GM12878 (cell line): ENCODE data around the gene LDLRAD4. TPM values are rescaled to one million over a fixed set of nuclear protein-coding genes. Genes with fewer than 3 reads are reported as not detected.

ENCODE experiments used
- BACH1 ChIP-seq: fragments of 450-650 bp; IDR thresholded peaks from 2 replicates; pipeline ENCODE4 v1.6.1; 2017; ENCODE audit warnings: mild to moderate bottlenecking, borderline replicate concordance
- HDGF ChIP-seq: fragments of 450-650 bp; IDR thresholded peaks from 2 replicates; pipeline ENCODE4 v1.6.1; 2016; ENCODE audit warnings: antibody characterized with exemption
- IRF5 ChIP-seq: fragments of 450-650 bp; IDR thresholded peaks from 2 replicates; pipeline ENCODE4 v1.6.1; 2017; ENCODE audit warnings: borderline replicate concordance
- JUND ChIP-seq: IDR thresholded peaks from 2 replicates; pipeline ENCODE4 v1.6.1; 2012; ENCODE audit warnings: low read depth, mild to moderate bottlenecking, low read length, improper control_type of control experiment, moderate library complexity
- KAT2A ChIP-seq: conservative IDR thresholded peaks from 2 replicates; pipeline ENCODE4 v1.6.1; 2011; ENCODE audit warnings: low read depth, low read length; ENCODE audit not compliant: control insufficient read depth
- MLLT1 ChIP-seq: fragments of 450-650 bp; IDR thresholded peaks from 2 replicates; pipeline ENCODE4 v1.6.1; 2016; ENCODE audit warnings: mild to moderate bottlenecking
- NRF1 ChIP-seq: conservative IDR thresholded peaks from 2 replicates; pipeline ENCODE4 v1.6.1; 2011; ENCODE audit warnings: mild to moderate bottlenecking, low read depth, low read length, improper control_type of control experiment
- TBL1XR1 ChIP-seq: IDR thresholded peaks from 2 replicates; pipeline ENCODE4 v1.6.1; 2012; ENCODE audit warnings: low read depth, low read length, improper control_type of control experiment
- TCF3 ChIP-seq: IDR thresholded peaks from 2 replicates; pipeline ENCODE4 v1.6.1; 2012; ENCODE audit warnings: low read depth, mild to moderate bottlenecking, low read length, borderline replicate concordance; ENCODE audit not compliant: insufficient read depth
- ZNF687 ChIP-seq: fragments of 450-650 bp; IDR thresholded peaks from 2 replicates; pipeline ENCODE4 v1.6.1; 2017; ENCODE audit warnings: mild to moderate bottlenecking, moderate library complexity
- polyA plus RNA-seq, 11 experiments: library from polyadenylated mRNA; depleted of rRNA in 4 of 11; unstranded in 6 of 11; stranded (reverse) in 5 of 11; fragments of >200 nt; fragmentation: Nextera tagmentation in 4 of 11; fragmentation: Illumina TruSeq in 1 of 11; extraction: Ambion mirVana in 4 of 11; extraction: Trizol in 1 of 11; gene quantifications; 1 replicate in 1 of 11; 2 replicates in 10 of 11; pipeline versions ENCODE4 v1.2.1 to v1.2.3, GENCODE V29; 2011 to 2016; ENCODE audit warnings: inconsistent platforms in 2 of 11, missing spikeins in 2 of 11, low read depth in 1 of 11
- total RNA-seq, 4 experiments: library from RNA; depleted of rRNA in 3 of 4; stranded (reverse); fragments of >200 nt in 3 of 4; fragmentation: Illumina TruSeq in 1 of 4; extraction: Trizol in 1 of 4; gene quantifications; 2 replicates each; pipeline versions ENCODE4 v1.2.1 to v1.2.3, GENCODE V29; 2013 to 2021

The LDLRAD4 gene
- total and polyA plus RNA-seq, 10 of the 15 experiments (the other 5 are each of a cell fraction or from before 2014, with no cell fraction given) = 2.7 to 16.8 (median 11.2) TPM

- TF ChIP-seq TCF3 (no peak), MLLT1 (no peak), ZNF687 (no peak), HDGF (no peak), JUND (no peak), BACH1 (no peak), KAT2A (no peak), NRF1 (no peak), IRF5 (no peak), TBL1XR1 (no peak)
These were observed 17.9 kb downstream of the LDLRAD4 start (continued) for GRCh38 chr18:13236411-13236810.
